ENCODE measurements around the gene PTTG1.

PTTG1 gene

GRCh38 chr5:160456480-160457177 is 35.0 kb downstream of the PTTG1 start:
- DNase-seq, result no peak

GRCh38 chr5:160457252-160457651 is 35.6 kb downstream of the PTTG1 start:
- DNase-seq, result no peak

GRCh38 chr5:160458806-160459800 is 37.4 kb downstream of the PTTG1 start:
- DNase-seq, result no peak

GRCh38 chr5:160460377-160461049 is 38.9 kb downstream of the PTTG1 start:
- DNase-seq, result no peak

GRCh38 chr5:160461378-160461777 is 39.7 kb downstream of the PTTG1 start:
- no peak for DNase-seq

- DNase-seq, result no peak
Measured at GRCh38 chr5:160462167-160462566, 40.5 kb downstream of the PTTG1 start.

GRCh38 chr5:160463227-160463626 is 41.6 kb downstream of the PTTG1 start:
- no peak for DNase-seq

GRCh38 chr5:160463740-160464465 is 42.2 kb downstream of the PTTG1 start:
- no peak for DNase-seq

GRCh38 chr5:160464466-160464797 is 42.8 kb downstream of the PTTG1 start:
- no peak for DNase-seq

GRCh38 chr5:160466116-160466515 is 44.5 kb downstream of the PTTG1 start:
- DNase-seq, result no peak

- DNase-seq, result no peak
Measured at GRCh38 chr5:160466889-160467554, 45.4 kb downstream of the PTTG1 start.

- DNase-seq, result peak; percentile 73 to 84
Measured at GRCh38 chr5:160467555-160468362, 46.1 kb downstream of the PTTG1 start.

GRCh38 chr5:160468363-160468975 is 46.8 kb downstream of the PTTG1 start:
- no peak for DNase-seq

GRCh38 chr5:160469156-160470144 is 47.8 kb downstream of the PTTG1 start:
- no peak for DNase-seq

GRCh38 chr5:160470437-160471361 is 49.0 kb downstream of the PTTG1 start:
- peak; percentile 5 to 41 for DNase-seq

GRCh38 chr5:160471761-160472160 is 50.1 kb downstream of the PTTG1 start:
- DNase-seq, result peak in 1 of 2 donors; percentile 30

- DNase-seq, result no peak
Measured at GRCh38 chr5:160472482-160472881, 50.8 kb downstream of the PTTG1 start.

- DNase-seq, result no peak
Measured at GRCh38 chr5:160473681-160474080, 52.0 kb downstream of the PTTG1 start.

Measured in CD4-positive, alpha-beta T cell treated with Interferon alpha-2 for 1 hour (primary cell).